Stimulated activated CD8-positive, alpha-beta memory T cell treated with anti-CD3 and anti-CD28 coated beads, Interleukin-2, amount 100 ng/mL, for 48 hours (primary cell): ENCODE measurements around the gene HHATL.
A peak's percentile ranks its signal among the peaks of the same experiment; 100 is the strongest.

Source experiments
- DNase-seq, 2 donors: peaks; one replicate each; pipeline ENCODE4 v3.0.0-alpha.2; 2020; ENCODE audit warnings: low read depth in 2 of 2

The HHATL gene

DNA sequence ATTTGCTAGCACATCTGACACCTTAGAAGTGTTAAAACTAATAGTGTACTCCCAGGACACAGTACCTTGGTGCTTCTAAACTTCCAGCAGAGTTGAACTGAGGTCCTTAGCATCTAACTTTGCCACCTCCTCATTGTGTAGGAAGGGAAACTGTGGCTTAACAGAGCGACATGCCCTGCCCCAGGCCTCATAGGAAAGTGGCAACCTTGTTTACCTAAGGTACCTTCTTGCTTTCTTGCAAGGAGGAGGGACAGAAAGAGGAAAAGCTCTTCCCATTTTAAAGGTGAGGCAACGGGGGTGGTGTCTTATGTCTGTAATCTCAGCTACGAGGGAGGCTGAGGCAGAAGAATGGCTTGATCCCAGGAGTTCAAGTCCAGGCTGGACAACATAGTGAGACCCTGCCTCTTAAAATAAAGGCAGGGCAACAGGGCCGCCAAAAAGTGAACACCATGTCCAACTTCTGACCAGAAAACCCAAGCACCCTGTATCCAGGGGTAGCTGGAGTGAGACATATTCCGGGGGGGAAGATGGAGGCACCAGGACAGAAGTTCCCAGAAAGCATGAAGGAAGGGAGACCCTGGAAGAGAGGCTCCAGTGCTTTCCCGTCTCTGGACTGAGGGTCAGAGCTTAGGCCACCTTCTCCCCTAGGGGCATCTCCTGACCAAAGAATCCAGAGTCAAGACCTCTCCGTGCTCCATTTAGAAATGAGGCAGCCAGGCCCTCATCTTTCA lies 17.8 kb downstream of the HHATL start:
- DNase-seq = no peak

DNA sequence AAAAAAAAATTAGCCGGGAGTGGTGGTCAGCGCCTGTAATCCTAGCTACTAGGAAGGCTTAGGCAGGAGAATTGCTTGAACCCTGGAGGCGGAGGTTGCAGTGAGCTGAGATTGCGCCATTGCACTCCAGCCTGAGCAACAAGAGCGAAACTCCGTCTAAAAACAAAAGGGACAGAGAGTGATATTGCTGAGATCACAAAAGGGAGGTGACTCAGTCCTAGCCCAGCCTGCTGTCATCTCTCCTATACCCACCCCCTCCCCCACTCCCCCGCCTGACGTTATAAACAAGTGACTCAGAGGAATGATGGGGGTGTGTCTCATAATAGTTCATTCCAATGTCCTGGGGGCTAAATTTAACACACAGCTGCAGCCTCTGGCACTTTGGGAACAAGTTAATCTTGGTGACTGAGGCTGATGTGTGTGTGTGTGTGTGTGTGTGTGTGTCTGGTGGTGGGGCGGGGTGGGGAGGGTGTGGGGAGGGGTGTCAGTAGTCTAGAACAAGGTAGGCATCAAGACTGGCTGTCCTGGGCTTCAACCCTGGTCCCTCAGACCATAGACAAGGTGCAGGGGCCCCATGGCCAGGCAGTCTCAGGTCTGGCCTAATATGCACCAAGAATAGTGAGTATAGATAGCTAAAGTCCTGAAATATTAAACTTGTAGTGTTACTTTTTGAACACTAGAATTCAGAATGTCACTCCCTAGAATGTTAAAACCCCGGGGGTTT lies 18.6 kb downstream of the HHATL start:
- peak; percentile 20 to 54 for DNase-seq

DNA sequence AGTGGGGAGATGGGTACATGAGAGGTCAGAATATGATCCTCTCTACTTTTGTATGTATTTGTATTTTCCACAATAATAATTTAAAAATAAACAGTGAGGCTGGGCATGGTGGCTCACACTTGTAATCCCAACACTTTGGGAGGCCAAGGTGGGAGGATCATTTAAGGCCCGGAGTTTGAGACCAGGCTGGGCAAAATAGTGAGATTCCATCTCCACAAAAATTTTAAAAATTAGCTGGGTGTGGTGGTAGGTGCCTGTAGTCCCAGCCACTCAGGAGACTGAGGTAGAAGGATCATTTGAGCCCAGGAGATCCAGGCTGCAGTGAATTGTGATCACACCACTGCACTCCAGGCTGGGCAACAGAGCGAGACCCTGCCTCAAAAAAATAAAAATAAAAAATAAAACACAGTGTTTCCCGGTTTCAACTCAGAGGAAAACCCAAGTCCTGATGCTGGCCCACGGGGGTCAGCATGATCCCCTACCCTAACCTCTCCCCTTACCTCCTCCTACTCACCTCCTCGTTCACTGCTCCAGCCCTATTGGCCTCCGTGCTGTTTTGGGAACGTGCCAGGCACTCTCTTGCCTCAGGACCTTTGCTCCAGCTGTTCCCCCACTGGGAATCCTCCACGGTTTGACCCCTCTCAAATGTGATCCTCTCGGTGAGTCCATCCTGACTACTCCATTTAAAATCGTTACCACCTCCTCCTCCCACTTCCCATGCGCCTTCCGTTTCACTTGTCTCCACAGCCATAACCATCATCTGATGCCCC lies 20.1 kb downstream of the HHATL start:
- DNase-seq = no peak

DNA sequence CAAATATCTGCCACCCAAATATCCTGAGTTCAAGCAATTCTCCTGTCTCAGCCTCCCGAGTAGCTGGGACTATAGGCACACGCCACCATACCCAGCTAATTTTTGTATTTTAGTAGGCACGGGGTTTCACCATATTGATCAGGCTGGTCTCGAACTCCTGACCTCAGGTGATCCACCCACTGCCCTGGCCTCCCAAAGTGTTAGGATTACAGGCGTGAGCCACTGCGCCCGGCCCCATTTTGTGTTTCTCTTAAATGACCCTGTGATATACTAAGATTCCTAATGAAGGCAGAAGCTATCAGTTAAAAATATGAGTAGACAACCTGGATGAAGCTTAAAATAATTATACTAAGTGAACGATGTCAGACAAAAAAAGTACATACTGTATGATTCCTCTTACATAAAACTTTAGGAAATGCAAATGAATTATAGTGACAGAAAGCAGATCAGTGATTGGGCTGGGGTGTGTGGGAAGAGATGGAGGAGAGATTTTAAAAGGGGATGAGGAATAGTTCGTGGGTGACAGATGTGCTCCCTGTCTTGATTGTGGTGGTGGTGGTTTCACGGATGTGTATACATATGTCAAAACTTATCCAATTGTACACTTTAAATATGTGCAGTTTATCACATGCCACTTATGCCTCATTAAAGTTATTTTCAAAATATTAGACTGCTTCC lies 21.1 kb downstream of the HHATL start:
- no peak for DNase-seq

DNA sequence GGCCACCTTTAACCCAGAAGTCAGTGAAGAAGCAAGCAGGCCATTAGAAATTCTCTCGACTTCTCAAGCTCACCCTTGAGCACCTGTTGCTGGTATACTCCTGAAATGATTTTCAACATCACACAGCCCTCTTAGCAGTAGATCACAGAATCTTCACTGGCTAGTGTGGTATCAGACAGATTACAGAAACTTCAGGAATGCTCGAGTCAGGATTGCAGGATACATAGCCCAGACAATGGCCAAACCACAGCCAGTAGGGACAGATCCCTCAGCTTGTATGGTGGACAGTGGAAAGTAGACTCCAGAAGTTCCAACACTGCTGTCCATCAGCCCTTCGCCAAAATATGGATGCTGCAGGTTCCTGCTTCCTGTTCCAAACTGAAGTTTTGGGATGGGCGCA lies 21.8 kb downstream of the HHATL start:
- no peak for DNase-seq

DNA sequence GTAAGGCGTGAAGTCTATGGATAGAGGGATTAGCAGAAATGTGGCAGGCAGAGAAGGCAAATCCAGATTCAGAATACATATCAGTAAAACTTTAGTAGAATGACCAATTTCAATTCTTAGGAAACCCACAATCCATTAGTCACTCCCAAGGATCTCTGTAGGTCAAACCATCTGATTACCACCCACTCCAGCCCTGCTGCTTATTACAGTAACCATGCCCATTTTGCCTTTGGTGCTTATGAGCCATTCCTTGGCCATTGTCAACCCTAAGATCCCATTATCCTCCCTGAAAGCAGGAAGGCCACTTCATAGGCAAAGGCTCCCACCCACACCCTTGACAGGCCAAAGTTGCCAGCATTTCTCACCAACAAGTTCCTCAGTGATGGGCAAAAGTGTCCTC lies 22.3 kb downstream of the HHATL start:
- no peak for DNase-seq

DNA sequence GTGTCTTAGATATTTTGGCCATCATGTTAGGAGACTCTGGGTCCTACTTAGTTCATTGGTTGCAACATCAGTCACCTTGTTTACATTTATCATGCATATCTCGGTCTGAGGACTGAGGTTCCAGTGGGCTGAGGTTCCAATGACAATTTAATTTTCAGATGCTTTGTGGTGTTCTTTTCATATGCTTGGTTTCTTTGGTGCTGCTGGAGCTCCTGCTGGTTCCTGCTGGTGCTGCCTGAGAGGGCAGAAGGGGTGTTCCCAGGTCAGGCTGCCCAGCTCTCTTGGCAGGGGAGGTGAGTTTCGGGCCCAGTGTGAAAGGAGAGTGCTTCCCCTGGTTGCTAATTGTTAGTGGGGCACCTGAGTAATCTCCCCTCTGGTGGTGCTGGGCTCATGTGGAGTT lies 24.2 kb downstream of the HHATL start:
- no peak for DNase-seq

DNA sequence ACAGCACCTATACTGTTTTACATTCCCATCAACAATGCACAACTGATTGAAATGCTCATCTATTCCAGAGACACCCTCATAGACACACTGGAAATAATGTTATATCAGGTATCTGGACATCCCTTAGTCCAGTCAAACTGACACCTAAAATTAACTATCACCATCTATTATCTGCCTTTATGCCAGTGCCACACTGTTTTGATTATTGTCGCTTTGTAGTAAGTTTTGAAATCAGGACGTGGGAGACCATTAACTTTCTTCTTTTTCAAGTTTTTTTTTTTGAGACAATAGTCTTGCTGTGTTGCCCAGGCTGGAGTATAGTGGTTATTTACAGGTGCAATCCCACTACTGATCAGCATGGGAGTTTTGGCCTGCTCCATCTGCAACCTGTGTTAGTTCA lies 26.7 kb downstream of the HHATL start:
- DNase-seq = no peak

DNA sequence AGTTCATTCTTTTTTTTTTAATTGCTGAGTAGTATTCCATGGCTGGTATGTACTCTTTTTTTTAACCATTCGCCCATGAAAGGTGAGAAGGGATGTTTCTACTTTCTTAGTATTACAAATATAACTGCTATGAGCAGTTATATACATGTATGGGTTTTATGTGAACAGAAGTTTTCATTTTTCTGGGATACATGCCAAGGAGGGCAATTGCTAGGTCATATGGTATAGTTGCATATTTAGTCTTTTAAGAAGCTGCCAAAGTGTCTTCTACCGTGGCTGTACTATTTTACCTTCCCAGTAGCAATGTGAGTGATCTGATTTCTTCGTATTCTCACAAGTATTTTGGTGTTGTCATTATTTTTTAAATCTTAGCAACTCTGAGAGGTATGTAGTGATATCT lies 28.5 kb downstream of the HHATL start:
- DNase-seq = no peak

DNA sequence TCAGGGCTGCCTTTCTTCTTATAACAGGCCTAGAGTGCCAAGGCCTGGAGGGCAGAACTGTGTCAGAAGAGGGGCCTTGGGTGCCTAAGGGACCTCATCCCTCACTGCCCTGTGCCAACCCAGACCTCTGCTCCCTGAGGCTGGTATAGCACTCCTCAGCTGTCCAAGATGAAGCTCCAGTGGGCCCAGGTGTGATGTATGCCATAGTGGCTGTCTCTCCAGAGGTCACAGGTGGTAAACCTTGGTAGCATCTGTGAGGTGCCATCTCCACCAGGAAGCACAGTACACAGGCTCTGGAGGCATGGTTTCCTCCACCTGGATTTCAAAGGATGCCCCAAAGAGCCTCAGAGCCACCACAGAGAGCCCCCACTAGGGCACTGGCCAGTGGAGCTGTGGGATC lies 29.5 kb downstream of the HHATL start:
- no peak for DNase-seq

DNA sequence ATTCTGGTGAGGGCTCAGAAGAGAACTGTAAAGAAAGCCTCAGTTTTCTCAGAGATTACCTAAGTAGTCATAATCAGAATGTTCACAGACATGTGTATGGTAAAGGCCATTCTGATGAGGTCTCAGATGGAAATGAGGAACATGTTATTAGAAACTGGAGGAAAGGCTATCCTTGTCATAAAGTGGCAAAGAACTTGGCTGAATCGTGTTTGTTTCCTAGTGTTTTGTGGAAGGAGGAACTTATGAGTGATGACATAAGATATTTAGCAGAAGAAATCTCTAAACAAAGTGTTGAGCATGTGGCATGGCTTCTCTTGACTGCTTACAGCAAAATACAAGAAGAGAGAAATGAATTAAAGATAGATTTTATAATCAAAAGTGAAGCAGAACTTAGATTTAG lies 30.1 kb downstream of the HHATL start:
- DNase-seq = no peak

DNA sequence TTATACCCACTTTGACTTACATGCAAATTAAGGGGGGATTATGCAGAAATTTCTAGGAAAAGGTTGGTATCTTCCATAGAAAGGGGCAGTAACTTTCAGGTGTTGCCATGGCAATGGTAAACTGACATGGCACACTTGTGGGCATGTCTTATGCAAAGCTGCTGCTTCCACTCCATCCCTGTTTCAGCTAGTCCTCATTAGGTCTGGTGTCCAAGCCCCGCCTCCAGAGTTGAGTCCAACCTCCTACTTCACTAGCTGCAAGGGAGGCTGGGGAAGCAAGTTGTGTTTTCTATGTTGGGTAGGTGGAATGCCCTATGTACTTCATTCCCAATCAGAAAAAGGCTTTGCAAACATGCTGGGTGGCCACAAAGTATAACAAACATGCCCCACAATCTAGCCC lies 31.9 kb downstream of the HHATL start:
- DNase-seq = no peak

DNA sequence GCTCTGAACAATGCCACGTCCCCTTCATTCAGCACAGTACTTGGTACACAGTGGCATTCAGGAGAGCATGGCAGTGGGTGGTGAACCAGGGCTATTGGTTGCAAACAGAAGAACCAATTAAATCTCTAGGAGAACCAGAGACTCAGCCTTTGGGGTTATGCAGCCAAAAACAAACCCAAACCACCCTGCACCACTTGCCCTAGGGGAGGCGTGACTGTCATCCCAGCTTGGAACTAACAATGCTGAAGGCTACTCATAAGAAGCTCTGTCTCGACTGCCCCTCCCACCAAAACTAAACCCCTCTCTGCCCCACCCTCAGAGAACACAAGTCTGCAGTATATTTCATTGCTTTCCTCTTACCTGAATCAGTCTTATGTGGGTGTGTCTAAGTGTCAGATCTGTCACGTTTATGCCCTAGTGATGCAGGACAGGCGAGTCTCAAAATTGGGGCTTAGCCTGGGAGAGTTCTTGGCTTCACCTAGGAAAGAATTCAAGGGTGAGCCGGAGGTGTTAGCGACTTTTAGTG lies 32.5 kb downstream of the HHATL start:
- no peak for DNase-seq

DNA sequence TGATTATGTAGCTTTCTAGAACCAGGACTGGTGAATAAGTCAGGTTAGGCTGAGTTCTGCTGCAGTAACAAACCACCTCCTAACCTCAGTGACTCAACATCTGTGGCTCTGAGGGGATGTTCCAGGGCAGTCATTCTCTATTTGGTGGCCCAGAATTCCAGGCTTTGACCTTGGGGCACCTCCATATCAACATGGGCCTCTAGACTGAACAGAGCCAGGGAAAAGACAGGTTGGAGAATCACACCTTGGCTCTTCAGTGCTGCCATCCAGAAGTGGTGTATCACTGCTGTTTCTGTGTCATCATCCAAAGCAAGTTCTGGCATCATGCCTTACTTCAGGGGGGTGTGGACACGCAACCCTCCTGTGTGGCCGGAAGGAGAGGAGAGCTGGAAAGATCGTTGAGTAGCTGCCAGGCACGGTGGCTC lies 33.8 kb downstream of the HHATL start:
- DNase-seq = no peak

DNA sequence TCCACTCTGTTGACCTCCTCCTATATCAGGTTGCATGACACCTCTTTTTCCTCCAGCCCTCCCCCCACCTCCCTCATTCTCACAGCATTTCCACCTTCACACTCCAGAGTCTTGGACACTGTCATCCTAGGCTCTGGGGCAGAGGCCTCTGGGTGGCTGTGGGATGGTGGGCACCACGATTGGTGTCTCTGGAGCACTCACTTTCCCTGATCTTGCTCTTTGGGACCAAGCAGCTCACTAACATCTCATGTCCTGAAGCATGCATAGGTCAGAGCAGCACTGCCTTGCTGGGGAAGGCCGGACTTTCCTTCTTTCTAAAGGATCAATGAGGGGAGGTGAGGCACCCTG lies 34.2 kb downstream of the HHATL start:
- DNase-seq = no peak

DNA sequence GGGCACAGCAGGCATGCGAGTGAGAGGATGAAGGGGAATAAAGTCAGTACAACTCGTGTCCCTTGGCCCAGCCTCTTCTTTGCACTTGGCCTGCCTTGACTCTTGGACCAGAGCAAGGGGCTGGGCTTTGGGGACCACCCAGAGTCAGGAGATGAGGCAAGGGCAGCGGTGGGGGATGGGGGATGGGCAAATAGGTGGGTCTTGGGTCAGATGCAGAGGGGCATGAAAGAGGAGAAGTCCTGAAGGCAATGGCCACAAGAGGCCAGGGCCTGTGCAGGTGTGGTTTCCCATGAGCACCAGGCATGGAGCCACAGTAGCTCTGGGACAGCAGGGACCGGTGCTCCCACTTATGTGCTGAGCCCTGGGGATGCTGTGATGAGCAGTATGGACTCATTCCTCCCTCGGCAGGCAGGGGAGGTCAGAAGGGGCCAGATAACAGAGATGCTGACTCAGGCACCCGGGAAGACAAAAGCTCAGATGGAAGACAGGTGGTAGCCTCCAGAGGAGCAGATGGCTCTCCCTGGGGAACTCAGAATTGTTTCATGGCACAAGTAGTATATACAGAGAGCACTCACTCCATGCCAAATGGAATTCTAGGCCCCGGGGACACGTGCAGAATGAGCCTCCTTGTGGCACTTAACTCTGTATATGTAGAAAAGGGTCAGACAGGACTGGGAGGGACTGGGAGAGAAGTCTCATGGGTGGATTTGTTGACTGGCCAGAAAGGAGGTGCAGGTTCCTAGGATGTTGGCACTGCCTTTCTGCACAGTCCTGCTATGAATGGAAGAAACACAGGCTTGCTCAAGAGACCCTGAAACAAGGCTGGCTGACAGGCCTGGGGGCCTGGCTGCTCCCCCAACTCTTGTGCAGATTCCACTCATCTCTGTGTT lies 34.8 kb downstream of the HHATL start:
- DNase-seq = no peak

DNA sequence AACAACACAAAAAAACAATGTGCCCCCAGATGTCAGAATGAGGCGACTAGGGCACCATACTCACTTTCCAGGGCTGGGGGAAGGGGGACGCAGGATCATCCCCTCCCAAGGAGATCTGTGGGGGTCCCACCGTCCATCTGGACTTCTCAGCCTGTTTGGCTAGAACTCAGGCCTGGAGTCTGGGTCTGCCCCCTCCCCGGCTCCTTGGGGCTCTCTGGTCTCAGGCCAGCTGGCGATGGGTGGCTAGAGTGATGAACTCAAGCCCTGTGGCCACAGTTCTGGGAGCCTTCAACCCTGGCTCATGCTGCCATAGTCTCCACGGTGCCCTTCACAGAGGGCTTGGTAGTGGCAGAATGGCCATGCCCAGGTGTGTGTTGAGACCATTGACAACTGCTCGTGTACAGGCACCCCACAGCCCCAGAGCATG lies 35.5 kb downstream of the HHATL start:
- DNase-seq = no peak

DNA sequence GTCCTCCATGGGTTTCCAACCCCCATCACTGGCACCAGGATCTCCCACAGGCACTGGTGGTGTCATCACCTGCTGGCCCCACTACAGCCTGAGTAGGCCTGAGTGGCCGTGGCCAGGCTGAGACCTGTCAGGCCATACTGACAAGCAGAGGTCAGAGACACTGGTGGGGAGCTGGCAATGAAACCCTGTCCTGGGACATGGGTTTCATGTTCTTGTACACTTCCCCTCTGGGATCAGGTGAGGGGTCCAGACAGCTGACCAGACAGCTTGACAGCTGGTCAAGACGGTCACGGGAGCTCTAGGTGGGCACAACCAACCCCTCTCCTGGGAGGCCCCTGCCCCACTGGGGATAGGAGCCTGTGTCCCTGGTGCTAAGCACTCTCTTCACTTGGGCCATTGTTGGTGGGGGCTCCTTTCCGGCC lies 36.0 kb downstream of the HHATL start:
- DNase-seq = no peak

DNA sequence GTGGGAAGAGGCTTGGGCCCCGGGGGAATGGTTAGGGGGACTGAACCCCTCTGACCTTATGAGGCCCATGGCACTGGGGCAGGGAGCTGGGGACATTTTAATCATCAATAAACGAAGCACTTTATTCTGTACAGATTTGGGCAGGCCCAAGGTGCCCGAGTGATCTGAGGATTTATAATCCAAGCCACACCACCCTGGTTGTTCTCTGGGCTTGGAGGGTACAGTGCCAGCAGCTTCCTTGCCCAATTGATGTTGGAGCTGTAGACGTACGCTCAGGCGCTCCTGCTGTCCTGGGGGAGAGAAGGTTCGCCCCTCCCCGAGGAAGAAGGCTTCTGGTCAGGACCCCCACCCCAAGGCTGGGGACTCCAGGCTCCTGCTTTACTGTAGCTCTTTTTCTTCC lies 36.6 kb downstream of the HHATL start:
- DNase-seq = no peak

DNA sequence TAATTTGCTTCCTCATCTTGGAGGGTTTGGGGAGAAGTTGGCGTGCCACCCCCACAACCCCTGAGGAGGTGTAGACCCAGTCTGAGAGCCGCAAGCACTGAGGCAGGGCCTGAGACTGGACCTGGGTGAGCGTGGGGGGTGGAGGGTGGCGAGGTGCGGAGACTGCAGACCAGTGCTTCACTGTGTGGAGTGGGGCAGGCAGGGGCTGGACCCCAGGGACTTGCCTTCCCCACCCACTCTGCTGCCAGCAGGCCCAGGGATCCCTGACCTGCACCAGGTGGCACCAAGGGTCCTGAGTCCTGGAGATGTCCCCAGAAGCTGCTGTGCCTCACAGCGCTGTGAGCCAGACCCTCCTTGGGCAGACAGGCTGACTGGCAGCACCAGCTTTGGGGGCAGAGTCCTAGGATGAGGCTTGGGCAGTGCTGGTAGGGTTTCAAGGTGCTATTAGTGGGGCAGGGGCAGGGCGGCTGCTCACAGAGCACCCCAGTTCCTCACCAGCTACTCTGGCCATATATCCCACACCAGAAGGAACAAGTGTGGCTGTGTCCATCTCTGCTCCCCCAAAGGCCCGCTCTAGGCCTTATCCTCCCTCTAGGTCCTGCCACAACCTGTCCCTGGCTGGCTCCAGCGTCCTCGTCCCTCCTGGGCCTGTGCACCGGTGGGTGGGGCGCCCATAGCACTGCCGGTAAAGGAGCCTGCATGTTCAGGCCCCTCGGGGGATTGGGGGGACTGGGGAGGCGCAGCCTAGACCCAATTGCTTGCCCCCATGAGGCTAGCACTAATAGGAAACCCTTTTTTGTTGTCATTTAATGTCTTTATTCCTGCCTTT lies 37.3 kb downstream of the HHATL start:
- no peak for DNase-seq
